Right lobe of liver (tissue), 6 donors: Measurements from ENCODE around the gene TCAF1. TPM values are rescaled to one million over a fixed set of nuclear protein-coding genes. Genes with fewer than 3 reads are reported as not detected.

Experiments used
- ATAC-seq, 4 donors: fragments of 200-7000 bp; cut with Tn5 transposase; one replicate each; pipeline ENCODE4 v1.9.1; 2020; ENCODE audit warnings: mild to moderate bottlenecking in 4 of 4, moderate library complexity in 4 of 4
- DNase-seq, 3 donors: peaks; one replicate each; pipeline ENCODE4 v3.0.0-alpha.2; 2020
- H3K27ac ChIP-seq, 3 donors: fragments of 200-600 bp; one replicate each; pipeline ENCODE4 v1.8.0; 2022
- H3K27me3 ChIP-seq, 2 donors: fragments of 200-600 bp; one replicate each; pipeline ENCODE4 v1.8.0; 2022
- H3K36me3 ChIP-seq, 4 donors: fragments of 200-600 bp; sonication (generic) in 1 of 4; one replicate each; pipeline versions ENCODE4 v1.5.1 to v1.8.0; 2017 to 2022; ENCODE audit warnings: control low read depth in 1 of 4
- H3K4me1 ChIP-seq, 4 donors: fragments of 200-600 bp; sonication (generic) in 1 of 4; one replicate each; pipeline versions ENCODE4 v1.5.1 to v1.8.0; 2017 to 2022; ENCODE audit warnings: control low read depth in 1 of 4
- H3K4me3 ChIP-seq, 3 donors: fragments of 200-600 bp; one replicate each; pipeline ENCODE4 v1.8.0; 2022
- H3K9me3 ChIP-seq, 4 donors: fragments of 200-600 bp; sonication (generic) in 1 of 4; one replicate each; pipeline versions ENCODE4 v1.5.1 to v1.8.0; 2017 to 2022; ENCODE audit warnings: control low read depth in 1 of 4
- CTCF ChIP-seq, 4 donors: fragments of 200-600 bp in 3 of 4; fragments of 450-650 bp in 1 of 4; IDR thresholded peaks; one replicate each; pipeline versions ENCODE4 v1.5.1 to v1.8.0; 2016 to 2022; ENCODE audit warnings: antibody characterized with exemption in 4 of 4, mild to moderate bottlenecking in 2 of 4
- POLR2A ChIP-seq: fragments of 450-650 bp; IDR thresholded peaks from one replicate; pipeline ENCODE4 v1.6.1; 2017; ENCODE audit warnings: antibody characterized with exemption, mild to moderate bottlenecking
- WGBS: methylation state at CpG from one replicate; pipeline ENCODE4 v1.1.6; 2018; ENCODE audit warnings: low coverage, low lambda C conversion rate; ENCODE audit not compliant: insufficient coverage; ENCODE audit errors: missing lambda C conversion rate; 5-methylcytosine and 5-hydroxymethylcytosine counted together
- intact Hi-C, 2 donors: fragments of 100-400 bp; cut with DNase I; formaldehyde crosslinking; loops; one replicate each; pipeline versions ENCODE4 v1.11.2 to v1.14.1; 2022
- total RNA-seq, 6 experiments: library from RNA; depleted of rRNA in 2 of 6; stranded (reverse); fragments of >200 nt in 2 of 6; fragmentation: NEBNext Ultra II Directional in 3 of 6; extraction: Animal tissue kit (Norgen Biotek cat#: 25700) in 3 of 6; gene quantifications; one replicate each; pipeline versions ENCODE4 v1.1.0 to v1.2.4, GENCODE V29; 2016 to 2023
- donor health status: DM: no; HTN: yes; CAD: no.
- donor health status: DM: no; HTN: no; CAD: no.
- donor health status: DM: no; HTN: no; CAD: no.
- donor health status: DM: no; HTN: yes; CAD: no.
- donor health status: DM: no; HTN: yes; CAD: no.

TCAF1 gene
- total RNA-seq, 6 experiments from 2014 or later = 31.6 to 52.9 (median 45.8) TPM

GRCh38 chr7:143892527-143893300 lies 9.3 kb downstream of the TCAF1 start:
- peak overlapping the region in 2 of 3 donors; percentile 2 to 37 for H3K4me3 ChIP-seq
- peak overlapping the region in 2 of 3 donors; percentile 7 to 11 for H3K27ac ChIP-seq
- H3K9me3 ChIP-seq = no peaks in the 10 kb centered on the region
- H3K36me3 ChIP-seq = peaks cover 0 to 2% (median 0%) of the 10 kb centered on the region in 4 donors
- ATAC-seq = peak; percentile 98 to 99 (median 99)
- TF ChIP-seq POLR2A (no peak), CTCF (IDR thresholded peaks at IDR 0.05) (peak; percentile 31 to 63 (median 56))
- H3K4me1 ChIP-seq = peaks cover 0 to 13% (median 0%) of the 10 kb centered on the region in 4 donors
- 21% methylated on average over 5 of the region's 5 CpGs for WGBS
- H3K27me3 ChIP-seq = no peaks in the 10 kb centered on the region
- DNase-seq = peak in 1 of 3 donors; percentile 55
- intact Hi-C loops = no loop called here

GRCh38 chr7:143891457-143891856 lies 10.5 kb downstream of the TCAF1 start:
- Histone ChIP-seq H3K4me1 (peaks cover 0 to 13% (median 0%) of the 10 kb centered on the region in 4 donors), H3K36me3 (peaks cover 0 to 2% (median 0%) of the 10 kb centered on the region in 4 donors), H3K27me3 (no peaks in the 10 kb centered on the region), H3K9me3 (no peaks in the 10 kb centered on the region), H3K27ac (no peak overlapping the region), H3K4me3 (no peak overlapping the region)
- TF ChIP-seq POLR2A = no peak
- TF ChIP-seq CTCF (IDR thresholded peaks at IDR 0.05) = no peak
- DNase-seq = no peak
- ATAC-seq = no peak
- intact Hi-C loops = no loop called here
- WGBS = 15% methylated on average over 2 of the region's 2 CpGs

GRCh38 chr7:143890558-143890957 lies 11.4 kb downstream of the TCAF1 start:
- ATAC-seq = no peak
- WGBS = 96% methylated on average over 2 of the region's 2 CpGs
- intact Hi-C loops = no loop called here
- H3K27ac ChIP-seq = no peak overlapping the region
- H3K36me3 ChIP-seq = peaks cover 0 to 2% (median 0%) of the 10 kb centered on the region in 4 donors
- peaks cover 0 to 13% (median 0%) of the 10 kb centered on the region in 4 donors for H3K4me1 ChIP-seq
- no peaks in the 10 kb centered on the region for H3K9me3 ChIP-seq
- H3K4me3 ChIP-seq = no peak overlapping the region
- H3K27me3 ChIP-seq = no peaks in the 10 kb centered on the region
- no peak for TF ChIP-seq POLR2A
- no peak for TF ChIP-seq CTCF (IDR thresholded peaks at IDR 0.05)
- no peak for DNase-seq

GRCh38 chr7:143889068-143889467 lies 12.9 kb downstream of the TCAF1 start:
- DNase-seq (no peak), ATAC-seq (no peak)
- intact Hi-C loops = no loop called here
- Histone ChIP-seq H3K27me3 (no peaks in the 10 kb centered on the region), H3K27ac (no peak overlapping the region), H3K4me3 (no peak overlapping the region), H3K4me1 (peaks cover 0 to 13% (median 0%) of the 10 kb centered on the region in 4 donors), H3K9me3 (no peaks in the 10 kb centered on the region), H3K36me3 (peaks cover 0 to 2% (median 0%) of the 10 kb centered on the region in 4 donors)
- TF ChIP-seq POLR2A (no peak), CTCF (IDR thresholded peaks at IDR 0.05) (no peak)
- 92% methylated on average over 2 of the region's 2 CpGs for WGBS
